OCI-LY1 (cell line): ENCODE results near the gene WDHD1.

ENCODE experiments used
- H2AFZ ChIP-seq: fragments of 200-600 bp; sonication (generic), shearing (Covaris generic); 2 replicates; pipeline ENCODE4 v1.6.0; 2014; ENCODE audit warnings: antibody characterized with exemption, mild to moderate bottlenecking, low read length
- H3F3A ChIP-seq: fragments of 200-600 bp; sonication (generic), shearing (Covaris generic); 2 replicates; pipeline ENCODE4 v1.6.0; 2014; ENCODE audit warnings: mild to moderate bottlenecking, antibody characterized with exemption, low read length, moderate library complexity; ENCODE audit not compliant: insufficient read depth
- H3K27ac ChIP-seq: fragments of 200-600 bp; sonication (generic); 2 replicates; pipeline ENCODE4 v1.5.1; 2014; ENCODE audit warnings: low read length, mixed run types, mild to moderate bottlenecking, low read depth; ENCODE audit not compliant: poor library complexity, severe bottlenecking
- H3K27me3 ChIP-seq: fragments of 200-600 bp; sonication (generic); 2 replicates; pipeline ENCODE4 v1.6.0; 2014; ENCODE audit warnings: antibody characterized with exemption, mild to moderate bottlenecking, low read length, moderate library complexity; ENCODE audit not compliant: insufficient read depth
- H3K36me3 ChIP-seq: fragments of 200-600 bp; sonication (generic); 2 replicates; pipeline ENCODE4 v1.6.1; 2014; ENCODE audit warnings: mild to moderate bottlenecking, antibody characterized with exemption, low read length, moderate library complexity, mixed read lengths; ENCODE audit not compliant: insufficient read depth
- H3K4me1 ChIP-seq: fragments of 200-600 bp; sonication (generic); 2 replicates; pipeline ENCODE4 v1.5.1; 2014; ENCODE audit warnings: mild to moderate bottlenecking, low read length, moderate library complexity; ENCODE audit not compliant: insufficient read depth, severe bottlenecking
- H3K4me2 ChIP-seq: fragments of 200-600 bp; sonication (generic), shearing (Covaris generic); 2 replicates; pipeline ENCODE4 v1.6.1; 2014; ENCODE audit warnings: low read length
- H3K4me3 ChIP-seq: fragments of 200-600 bp; sonication (generic); 2 replicates; pipeline ENCODE4 v1.5.1; 2014; ENCODE audit warnings: low read length, low read depth, mild to moderate bottlenecking, mixed read lengths; ENCODE audit not compliant: poor library complexity, severe bottlenecking
- H3K79me2 ChIP-seq: fragments of 200-600 bp; shearing (Covaris generic); 2 replicates; pipeline ENCODE4 v1.6.1; 2016; ENCODE audit warnings: mixed run types, low read length, mixed read lengths; ENCODE audit not compliant: insufficient read depth
- H3K9ac ChIP-seq: fragments of 200-600 bp; sonication (generic), shearing (Covaris generic); 2 replicates; pipeline ENCODE4 v1.6.1; 2014; ENCODE audit warnings: mild to moderate bottlenecking, low read length, mixed read lengths
- H3K9me2 ChIP-seq: fragments of 200-600 bp; sonication (generic), shearing (Covaris generic); 2 replicates; pipeline ENCODE4 v1.6.1; 2014; ENCODE audit warnings: low read depth, mild to moderate bottlenecking, low read length, mixed read lengths
- H3K9me3 ChIP-seq: fragments of 200-600 bp; shearing (Covaris generic); 2 replicates; pipeline ENCODE4 v1.6.1; 2014; ENCODE audit warnings: low read length, mixed read lengths
- H4K20me1 ChIP-seq: fragments of 200-600 bp; sonication (generic), shearing (Covaris generic); 2 replicates; pipeline ENCODE4 v1.6.0; 2016; ENCODE audit warnings: mild to moderate bottlenecking, low read length; ENCODE audit not compliant: insufficient read depth
- EZH2 ChIP-seq: fragments of 200-600 bp; sonication (generic), shearing (Covaris generic); IDR thresholded peaks from 2 replicates; pipeline ENCODE4 v1.8.0; 2017; ENCODE audit warnings: borderline replicate concordance, mixed run types, mild to moderate bottlenecking, antibody characterized with exemption, low read length, moderate library complexity, mixed read lengths
- TF ChIP-seq, protein P1 (sequence below): fragments of 200-600 bp; sonication (generic), shearing (Covaris generic); IDR thresholded peaks from 2 replicates; pipeline ENCODE4 v1.5.1; 2017; ENCODE audit warnings: mild to moderate bottlenecking, antibody characterized with exemption, low read length, moderate library complexity, mixed read lengths

The WDHD1 gene, protein sequence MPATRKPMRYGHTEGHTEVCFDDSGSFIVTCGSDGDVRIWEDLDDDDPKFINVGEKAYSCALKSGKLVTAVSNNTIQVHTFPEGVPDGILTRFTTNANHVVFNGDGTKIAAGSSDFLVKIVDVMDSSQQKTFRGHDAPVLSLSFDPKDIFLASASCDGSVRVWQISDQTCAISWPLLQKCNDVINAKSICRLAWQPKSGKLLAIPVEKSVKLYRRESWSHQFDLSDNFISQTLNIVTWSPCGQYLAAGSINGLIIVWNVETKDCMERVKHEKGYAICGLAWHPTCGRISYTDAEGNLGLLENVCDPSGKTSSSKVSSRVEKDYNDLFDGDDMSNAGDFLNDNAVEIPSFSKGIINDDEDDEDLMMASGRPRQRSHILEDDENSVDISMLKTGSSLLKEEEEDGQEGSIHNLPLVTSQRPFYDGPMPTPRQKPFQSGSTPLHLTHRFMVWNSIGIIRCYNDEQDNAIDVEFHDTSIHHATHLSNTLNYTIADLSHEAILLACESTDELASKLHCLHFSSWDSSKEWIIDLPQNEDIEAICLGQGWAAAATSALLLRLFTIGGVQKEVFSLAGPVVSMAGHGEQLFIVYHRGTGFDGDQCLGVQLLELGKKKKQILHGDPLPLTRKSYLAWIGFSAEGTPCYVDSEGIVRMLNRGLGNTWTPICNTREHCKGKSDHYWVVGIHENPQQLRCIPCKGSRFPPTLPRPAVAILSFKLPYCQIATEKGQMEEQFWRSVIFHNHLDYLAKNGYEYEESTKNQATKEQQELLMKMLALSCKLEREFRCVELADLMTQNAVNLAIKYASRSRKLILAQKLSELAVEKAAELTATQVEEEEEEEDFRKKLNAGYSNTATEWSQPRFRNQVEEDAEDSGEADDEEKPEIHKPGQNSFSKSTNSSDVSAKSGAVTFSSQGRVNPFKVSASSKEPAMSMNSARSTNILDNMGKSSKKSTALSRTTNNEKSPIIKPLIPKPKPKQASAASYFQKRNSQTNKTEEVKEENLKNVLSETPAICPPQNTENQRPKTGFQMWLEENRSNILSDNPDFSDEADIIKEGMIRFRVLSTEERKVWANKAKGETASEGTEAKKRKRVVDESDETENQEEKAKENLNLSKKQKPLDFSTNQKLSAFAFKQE

DNA sequence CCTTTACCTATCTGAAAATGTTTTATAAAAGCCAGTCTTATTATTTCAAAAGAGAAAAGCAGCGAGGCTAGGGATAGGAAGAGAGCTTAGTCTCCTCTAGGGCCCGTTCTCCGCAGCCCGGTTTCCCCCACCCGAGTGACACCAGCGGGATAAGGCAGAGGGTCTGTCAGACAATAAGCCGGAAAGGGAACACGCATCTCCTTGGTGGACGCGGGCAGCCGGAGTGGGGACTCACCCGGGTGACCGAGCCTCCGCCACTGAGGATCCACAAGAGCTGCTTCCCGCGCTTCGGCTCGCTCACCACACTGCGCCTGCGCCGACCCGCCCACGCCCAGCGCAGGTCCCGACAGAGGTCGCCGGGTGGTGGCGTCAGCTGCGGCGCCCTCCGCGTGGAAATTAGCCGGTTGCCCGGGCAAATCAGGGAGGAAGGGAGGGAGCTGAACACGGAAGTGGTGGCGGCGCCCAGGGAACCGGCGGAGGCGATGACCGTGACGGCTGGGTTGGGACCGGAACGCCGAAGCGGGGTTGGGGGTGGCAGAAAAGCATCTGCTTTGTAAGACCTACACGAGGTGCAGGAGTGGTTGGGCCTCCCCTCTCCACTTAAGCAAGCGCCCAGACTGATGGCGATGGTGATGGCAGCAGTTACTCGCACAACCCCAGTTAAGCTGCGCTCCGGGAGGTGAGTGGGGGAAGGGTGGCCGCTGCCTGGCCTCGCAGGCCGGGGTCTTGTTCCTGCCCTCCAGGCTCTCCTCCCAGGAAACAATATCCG is at the start of gene WDHD1, which contains the start of gene SOCS4:
WDHD1 (minus strand) TSS at position 307 of the 769 bp plus-strand sequence. CDS start 312 bp downstream, outside the sequence.
SOCS4 (plus strand) TSS at position 444 of the 769 bp plus-strand sequence. CDS start 15,806 bp downstream, outside the sequence.
- TF ChIP-seq EZH2, result no peak
- TF ChIP-seq, protein P1, sequence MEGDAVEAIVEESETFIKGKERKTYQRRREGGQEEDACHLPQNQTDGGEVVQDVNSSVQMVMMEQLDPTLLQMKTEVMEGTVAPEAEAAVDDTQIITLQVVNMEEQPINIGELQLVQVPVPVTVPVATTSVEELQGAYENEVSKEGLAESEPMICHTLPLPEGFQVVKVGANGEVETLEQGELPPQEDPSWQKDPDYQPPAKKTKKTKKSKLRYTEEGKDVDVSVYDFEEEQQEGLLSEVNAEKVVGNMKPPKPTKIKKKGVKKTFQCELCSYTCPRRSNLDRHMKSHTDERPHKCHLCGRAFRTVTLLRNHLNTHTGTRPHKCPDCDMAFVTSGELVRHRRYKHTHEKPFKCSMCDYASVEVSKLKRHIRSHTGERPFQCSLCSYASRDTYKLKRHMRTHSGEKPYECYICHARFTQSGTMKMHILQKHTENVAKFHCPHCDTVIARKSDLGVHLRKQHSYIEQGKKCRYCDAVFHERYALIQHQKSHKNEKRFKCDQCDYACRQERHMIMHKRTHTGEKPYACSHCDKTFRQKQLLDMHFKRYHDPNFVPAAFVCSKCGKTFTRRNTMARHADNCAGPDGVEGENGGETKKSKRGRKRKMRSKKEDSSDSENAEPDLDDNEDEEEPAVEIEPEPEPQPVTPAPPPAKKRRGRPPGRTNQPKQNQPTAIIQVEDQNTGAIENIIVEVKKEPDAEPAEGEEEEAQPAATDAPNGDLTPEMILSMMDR, result peak; percentile 11; the same call in 1 of the 2 replicates
- Histone ChIP-seq H2AFZ (no peak within 1 kb of the TSS), H3K27ac (peak within 1 kb of the TSS; percentile 67), H3K9ac (peak within 1 kb of the TSS; percentile 95), H4K20me1 (no peaks in the 10 kb centered on the region), H3K79me2 (peaks cover 72% of the 10 kb centered on the region), H3K9me3 (no peaks in the 10 kb centered on the region), H3K4me3 (peak within 1 kb of the TSS; percentile 92), H3K4me1 (peaks cover 49% of the 10 kb centered on the region), H3K27me3 (no peaks in the 10 kb centered on the region), H3K36me3 (peaks cover 27% of the 10 kb centered on the region; the same call in 1 of the 2 replicates), H3F3A (no peaks in the 10 kb centered on the region), H3K4me2 (peak within 1 kb of the TSS; percentile 93), H3K9me2 (no peaks in the 10 kb centered on the region)

DNA sequence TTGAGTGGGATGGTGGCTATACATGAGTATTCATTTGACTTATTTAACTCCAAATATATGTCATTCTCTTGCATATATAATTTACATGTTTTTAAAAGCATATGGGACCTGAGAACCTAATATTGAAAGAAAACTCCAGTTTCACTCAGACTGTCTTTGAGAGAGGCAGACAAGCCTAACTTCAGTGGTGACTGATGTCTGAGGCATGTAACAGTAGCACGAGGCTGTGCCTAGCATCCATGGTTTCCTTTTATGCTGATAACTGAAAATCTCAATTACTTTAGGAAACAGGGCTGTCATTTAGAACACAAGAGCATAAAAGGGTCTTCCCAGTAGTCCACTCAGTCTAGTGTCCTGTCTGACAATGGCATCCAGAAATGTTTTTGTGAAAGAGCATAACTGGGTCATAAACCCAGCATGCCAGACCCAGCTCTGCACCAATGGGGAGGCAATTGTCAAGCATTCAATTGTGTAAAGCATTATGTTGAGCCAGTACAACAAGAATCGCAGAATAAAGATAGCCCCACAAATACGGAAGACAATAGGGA is 48.8 kb upstream of the WDHD1 start:
- Histone ChIP-seq H3F3A (no peaks in the 10 kb centered on the region), H3K27ac (no peak overlapping the region), H2AFZ (no peak overlapping the region), H3K9ac (no peak overlapping the region), H3K4me1 (peaks cover 25% of the 10 kb centered on the region), H3K4me3 (no peak overlapping the region), H4K20me1 (no peaks in the 10 kb centered on the region), H3K36me3 (no peaks in the 10 kb centered on the region), H3K4me2 (no peak overlapping the region), H3K9me3 (no peaks in the 10 kb centered on the region), H3K27me3 (no peaks in the 10 kb centered on the region), H3K9me2 (no peaks in the 10 kb centered on the region), H3K79me2 (no peaks in the 10 kb centered on the region)
- no peak for TF ChIP-seq EZH2
- TF ChIP-seq, protein P1, result no peak
